Fibroblast of lung (primary cell): Measurements from ENCODE around the gene BARX2.

Experiments
- EZH2 ChIP-seq: IDR thresholded peaks from 2 replicates; pipeline ENCODE4 v1.5.1; 2012; ENCODE audit warnings: low read length, control low read depth, mild to moderate bottlenecking; ENCODE audit errors: missing control alignments
- TF ChIP-seq, protein P1 (sequence below), 2 donors: IDR thresholded peaks in 1 of 2; conservative IDR thresholded peaks in 1 of 2; 1 replicate in 1 of 2; 2 replicates in 1 of 2; pipeline ENCODE4 v1.5.1; 2011 to 2012; ENCODE audit warnings: low read length in 2 of 2, control low read depth in 1 of 2, inconsistent platforms in 1 of 2, low read depth in 1 of 2, mild to moderate bottlenecking in 1 of 2

DNA sequence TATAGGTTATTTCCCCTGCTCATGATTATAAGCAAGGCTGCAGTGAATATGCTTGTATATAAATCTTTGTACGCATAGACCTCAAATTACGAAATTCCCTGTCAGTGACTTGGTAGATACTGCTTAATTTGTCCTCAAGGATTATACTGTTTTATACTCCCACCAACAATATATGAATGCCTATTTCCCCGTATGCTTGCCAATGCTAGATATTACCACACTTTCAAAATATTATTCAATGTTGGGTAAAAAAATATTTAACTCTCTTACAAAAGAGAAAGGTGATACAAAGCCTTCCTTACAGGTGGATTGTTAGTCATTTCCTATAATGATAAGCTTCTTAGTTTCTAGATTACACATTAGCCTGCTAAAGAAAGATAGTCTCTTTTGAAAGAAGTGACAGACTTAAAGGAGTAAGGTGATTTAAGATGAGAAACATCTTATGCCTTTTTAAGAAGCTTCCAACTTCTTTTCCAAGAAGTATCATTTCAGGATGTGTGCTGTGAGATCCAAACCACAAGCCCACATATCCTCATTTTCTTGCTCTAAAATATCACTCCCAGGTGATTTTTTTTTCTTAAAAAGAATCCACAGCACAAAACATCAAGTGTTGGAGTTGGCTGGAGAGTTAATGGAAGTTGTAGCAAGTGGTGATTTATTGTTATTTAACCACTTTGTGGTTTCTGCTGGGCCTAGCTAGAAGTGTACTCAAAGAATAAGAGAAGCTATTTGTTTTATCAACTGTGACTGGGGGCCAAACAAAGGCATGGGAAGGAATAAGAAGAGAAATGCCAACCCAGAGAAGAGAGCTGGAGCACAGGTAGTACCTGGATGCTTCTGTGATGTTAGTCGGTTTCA, 59.2 kb downstream of the BARX2 start:
- TF ChIP-seq, protein P1, sequence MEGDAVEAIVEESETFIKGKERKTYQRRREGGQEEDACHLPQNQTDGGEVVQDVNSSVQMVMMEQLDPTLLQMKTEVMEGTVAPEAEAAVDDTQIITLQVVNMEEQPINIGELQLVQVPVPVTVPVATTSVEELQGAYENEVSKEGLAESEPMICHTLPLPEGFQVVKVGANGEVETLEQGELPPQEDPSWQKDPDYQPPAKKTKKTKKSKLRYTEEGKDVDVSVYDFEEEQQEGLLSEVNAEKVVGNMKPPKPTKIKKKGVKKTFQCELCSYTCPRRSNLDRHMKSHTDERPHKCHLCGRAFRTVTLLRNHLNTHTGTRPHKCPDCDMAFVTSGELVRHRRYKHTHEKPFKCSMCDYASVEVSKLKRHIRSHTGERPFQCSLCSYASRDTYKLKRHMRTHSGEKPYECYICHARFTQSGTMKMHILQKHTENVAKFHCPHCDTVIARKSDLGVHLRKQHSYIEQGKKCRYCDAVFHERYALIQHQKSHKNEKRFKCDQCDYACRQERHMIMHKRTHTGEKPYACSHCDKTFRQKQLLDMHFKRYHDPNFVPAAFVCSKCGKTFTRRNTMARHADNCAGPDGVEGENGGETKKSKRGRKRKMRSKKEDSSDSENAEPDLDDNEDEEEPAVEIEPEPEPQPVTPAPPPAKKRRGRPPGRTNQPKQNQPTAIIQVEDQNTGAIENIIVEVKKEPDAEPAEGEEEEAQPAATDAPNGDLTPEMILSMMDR (conservative IDR thresholded peaks at IDR 0.05 in 1 of 2, IDR thresholded peaks at IDR 0.05 in 1 of 2; ENCODE audit: low read depth in 1 of 2, low read length in 2 of 2): no peak
- no peak for TF ChIP-seq EZH2
